Measurements from ENCODE around the gene CCDC87. TPM values are rescaled to one million over a fixed set of nuclear protein-coding genes. Genes with fewer than 3 reads are reported as not detected.

The CCDC87 gene
- total and polyA plus RNA-seq, 2 of the 8 experiments (the other 6 are each of a cell fraction or from before 2014, with no cell fraction given): 0.32 to 0.99 TPM

DNA sequence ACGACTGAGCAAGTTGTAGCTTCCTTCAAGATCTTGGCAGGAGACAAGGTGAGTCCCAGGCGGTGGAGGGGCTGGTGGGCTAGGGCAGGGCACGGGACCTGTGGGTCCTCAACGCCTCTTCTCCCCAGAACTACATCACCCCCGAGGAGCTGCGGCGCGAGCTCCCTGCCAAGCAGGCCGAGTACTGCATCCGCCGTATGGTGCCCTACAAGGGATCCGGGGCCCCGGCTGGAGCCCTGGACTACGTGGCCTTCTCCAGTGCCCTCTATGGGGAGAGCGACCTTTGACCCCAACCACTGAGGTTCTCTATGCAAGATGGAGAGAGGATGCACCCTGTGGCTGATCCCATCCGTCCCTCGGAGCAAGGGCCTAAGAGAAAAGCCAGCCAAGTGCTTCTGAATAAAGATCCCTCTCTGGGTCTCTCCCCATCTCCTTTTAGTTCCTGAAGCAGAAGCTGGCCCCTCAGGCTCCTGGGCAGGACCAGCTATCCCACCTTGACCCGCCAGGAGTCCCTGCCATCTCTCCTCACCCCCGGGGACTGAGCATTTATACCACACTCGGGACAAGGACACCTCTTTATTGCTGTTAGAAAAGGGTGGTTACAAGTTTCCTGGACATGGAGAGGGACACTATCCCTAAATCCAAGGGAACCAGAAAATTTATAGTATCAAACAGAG is 29.8 kb downstream of the CCDC87 start:
- no peak overlapping the region for H4K8ac ChIP-seq (ENCODE audit: extremely low read depth, insufficient read depth, low read length)
- no peak overlapping the region for H2BK15ac ChIP-seq (ENCODE audit: low read length)
- no peak overlapping the region for H3K23ac ChIP-seq (ENCODE audit: insufficient read length)
- ChIA-PET CTCF (ENCODE audit: partially characterized antibody) (interaction anchor here (0.6 to 3.5 kb wide), 9 partner anchors 9 to 166 kb away, joined by 3 to 12 read pairs (median 4); partner anchors contain the start of genes ACTN3, RBM4B and ZDHHC24), POLR2A (ENCODE audit: partially characterized antibody) (interaction anchor here (0.8 to 7.4 kb wide), 12 partner anchors 7 to 114 kb away, joined by 3 to 54 read pairs (median 4); partner anchors contain the start of genes ACTN3, DPP3, RBM14 and RBM4)
- H3K23me2 ChIP-seq (ENCODE audit: low read depth, low read length): no peaks in the 10 kb centered on the region
- no peaks in the 10 kb centered on the region for H3K79me1 ChIP-seq (ENCODE audit: low read depth, low read length)
- 89% methylated on average over 14 of the region's 20 CpGs; no CpG with 5 or more reads in 1 of the 2 experiments for WGBS, 2 experiments (ENCODE audit: extremely low coverage in 1 of 2, insufficient coverage in 1 of 2, insufficient read length in 1 of 2, insufficient replicate concordance in 2 of 2, low coverage in 1 of 2, low lambda C conversion rate in 2 of 2, missing lambda C conversion rate in 1 of 2)
- H3K14ac ChIP-seq (ENCODE audit: insufficient read length): no peak overlapping the region
- no peak overlapping the region for H2AK5ac ChIP-seq (ENCODE audit: low read depth, low read length)
- no peak overlapping the region for H4K5ac ChIP-seq (ENCODE audit: insufficient read length, low read depth, low read length)
- H2BK20ac ChIP-seq (ENCODE audit: low read length): no peak overlapping the region
- no peak for FAIRE-seq
- no peak overlapping the region for H2AFZ ChIP-seq (ENCODE audit: low read length)
- no peak overlapping the region for H3K9ac ChIP-seq (replicated peaks in 1 of 4; ENCODE audit: extremely low read depth in 1 of 4, low read depth in 3 of 4, low read length in 3 of 4)
- H3K4me2 ChIP-seq (ENCODE audit: insufficient read depth in 1 of 2, low read depth in 2 of 2, low read length in 2 of 2): no peak overlapping the region
- no peak overlapping the region for H2BK12ac ChIP-seq (ENCODE audit: low read depth, low read length)
- H3K79me2 ChIP-seq (ENCODE audit: control insufficient read depth in 1 of 2, insufficient read depth in 2 of 2, low read length in 2 of 2): no peaks in the 10 kb centered on the region
- H3K56ac ChIP-seq (replicated peaks; ENCODE audit: insufficient read length, low read depth, low read length): no peak overlapping the region
- H3K27me3 ChIP-seq (replicated peaks in 1 of 4; ENCODE audit: control insufficient read depth in 3 of 4, extremely low read depth in 1 of 4, insufficient read depth in 3 of 4, low read length in 3 of 4): no peaks in the 10 kb centered on the region
- no peak overlapping the region for H3K4me3 ChIP-seq (ENCODE audit: extremely low read depth in 1 of 4, insufficient read depth in 2 of 4, low read depth in 3 of 4, low read length in 4 of 4)
- no peak overlapping the region for H3K18ac ChIP-seq (ENCODE audit: extremely low read depth, low read length)
- H3K36me3 ChIP-seq (ENCODE audit: control insufficient read depth in 2 of 4, insufficient read depth in 4 of 4, low read length in 3 of 4): peaks cover 10 to 41% (median 35%) of the 10 kb centered on the region in 4 experiments
- H2BK120ac ChIP-seq (replicated peaks; ENCODE audit: low read depth, low read length): no peak overlapping the region
- no peaks in the 10 kb centered on the region for H3K9me3 ChIP-seq (ENCODE audit: insufficient read depth in 2 of 2, low read depth in 1 of 2, low read length in 1 of 2)
- no peak overlapping the region for H3K27ac ChIP-seq (ENCODE audit: low read depth, low read length)
- no peak overlapping the region for H4K91ac ChIP-seq (replicated peaks; ENCODE audit: insufficient read length, low read length)
- H4K20me1 ChIP-seq (replicated peaks in 1 of 2; ENCODE audit: control insufficient read depth in 1 of 2, insufficient read depth in 2 of 2, low read length in 2 of 2): no peaks in the 10 kb centered on the region
- H2BK5ac ChIP-seq (ENCODE audit: low read depth, low read length): no peak overlapping the region
- peaks cover 0 to 2% (median 0%) of the 10 kb centered on the region in 4 experiments; a peak in 1 of 7 replicates for H3K4me1 ChIP-seq (replicated peaks in 1 of 4; ENCODE audit: control insufficient read depth in 3 of 4, insufficient read depth in 4 of 4, low read length in 3 of 4)
- no peak for DNase-seq (ENCODE audit: low read depth in 1 of 2, low spot score in 2 of 2)
- H3K4ac ChIP-seq (replicated peaks; ENCODE audit: insufficient read length, low read depth, low read length): no peak overlapping the region
- TF ChIP-seq SIRT6 (IDR thresholded peaks at IDR 0.05; ENCODE audit: low read length) (no peak), CEBPB (IDR thresholded peaks at IDR 0.05; ENCODE audit: low read depth, low read length) (no peak), PHF8 (conservative IDR thresholded peaks at IDR 0.05; ENCODE audit: low read depth, low read length) (no peak), HDAC2 (IDR thresholded peaks at IDR 0.05; ENCODE audit: borderline replicate concordance in 1 of 2, low read depth in 2 of 2, low read length in 2 of 2) (no peak), NANOG (IDR thresholded peaks at IDR 0.05; ENCODE audit: insufficient read depth, low read depth, low read length, poor library complexity, severe bottlenecking) (no peak), BCL11A (IDR thresholded peaks at IDR 0.05; ENCODE audit: low read depth in 2 of 2, low read length in 2 of 2) (no peak), SP2 (IDR thresholded peaks at IDR 0.05; ENCODE audit: low read length) (no peak), HDAC6 (IDR thresholded peaks at IDR 0.05; ENCODE audit: low read depth, low read length) (no peak), RNF2 (IDR thresholded peaks at IDR 0.05; ENCODE audit: borderline replicate concordance, low read depth, low read length, missing control alignments, poor library complexity, severe bottlenecking) (no peak), RFX5 (IDR thresholded peaks at IDR 0.05; ENCODE audit: borderline replicate concordance, low read depth, low read length) (no peak), RAD21 (IDR thresholded peaks at IDR 0.05 in 1 of 2, conservative IDR thresholded peaks at IDR 0.05 in 1 of 2; ENCODE audit: low read depth in 2 of 2, low read length in 2 of 2) (no peak), CBX5 (IDR thresholded peaks at IDR 0.05; ENCODE audit: low read depth, low read length) (no peak)
